ENCODE results near the gene ERG. TPM values are rescaled to one million over a fixed set of nuclear protein-coding genes. Genes with fewer than 3 reads are reported as not detected.

The ERG gene
- total RNA-seq, 6 experiments from 2014 or later = 3.1 to 6.4 (median 5.2) TPM

DNA sequence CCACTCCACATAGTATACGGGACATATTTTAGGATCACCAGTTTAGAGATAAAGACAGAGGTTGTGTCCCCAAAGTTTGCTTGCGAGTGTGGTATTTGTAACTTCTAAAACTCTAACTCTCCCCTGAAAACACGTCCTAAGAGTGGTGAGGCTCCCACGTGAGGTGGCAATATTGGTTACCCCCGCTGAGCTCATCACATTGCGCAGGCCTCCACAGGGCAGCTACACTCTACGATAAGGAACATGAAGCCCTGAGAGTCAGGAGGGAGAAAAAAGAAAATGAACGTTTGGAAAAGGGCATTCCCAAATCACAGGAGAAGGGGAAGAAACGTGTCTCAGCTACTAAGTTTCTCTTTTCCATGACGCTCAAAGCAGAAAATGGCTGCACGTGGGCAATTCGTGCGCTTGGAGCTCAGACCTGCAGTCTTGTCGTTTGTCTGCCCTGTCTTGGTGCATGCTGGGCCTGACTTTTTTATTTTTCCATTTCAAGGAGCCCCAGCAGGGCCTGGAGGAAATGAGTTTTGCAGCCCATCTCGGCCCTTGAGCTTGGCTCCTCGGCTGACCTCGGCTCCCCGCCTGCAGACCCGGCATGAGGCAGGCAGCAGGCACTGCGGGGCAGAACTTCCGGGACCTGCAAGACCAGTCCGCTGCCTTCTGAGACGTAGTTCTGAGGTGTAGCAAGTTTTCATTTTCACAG, 25.7 kb downstream of the ERG start:
- intact Hi-C loops (cut with DNase I) = no loop called here
- 44% methylated on average over 19 of the region's 23 CpGs for WGBS (ENCODE audit: insufficient coverage, low coverage, low lambda C conversion rate, missing lambda C conversion rate)

DNA sequence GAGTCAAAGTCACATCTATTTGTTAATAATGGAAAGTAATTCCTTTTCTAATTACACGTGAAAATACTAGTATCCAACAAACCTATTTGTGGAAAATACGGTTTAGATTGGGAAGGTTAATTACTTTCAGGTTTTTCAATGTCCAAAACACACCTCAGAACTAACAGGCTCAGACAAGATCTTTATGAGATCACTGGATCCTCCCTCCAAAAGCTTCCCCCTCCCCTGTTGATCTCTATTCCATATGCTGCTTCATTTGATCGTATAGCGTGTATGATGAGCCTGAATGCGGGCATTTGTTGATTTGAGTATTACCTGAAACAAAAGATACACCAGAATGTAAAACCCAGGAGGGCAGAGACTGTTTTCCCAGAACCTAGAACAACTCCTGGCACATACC, 26.5 kb downstream of the ERG start:
- no peak overlapping the region for H3K4me3 ChIP-seq
- DNase-seq (no peak), ATAC-seq (no peak)
- WGBS (ENCODE audit: insufficient coverage, low coverage, low lambda C conversion rate, missing lambda C conversion rate) = 59% methylated on average over 5 of the region's 5 CpGs
- no peak overlapping the region for H3K27ac ChIP-seq
- H3K27me3 ChIP-seq = no peaks in the 10 kb centered on the region
- TF ChIP-seq, protein P1, sequence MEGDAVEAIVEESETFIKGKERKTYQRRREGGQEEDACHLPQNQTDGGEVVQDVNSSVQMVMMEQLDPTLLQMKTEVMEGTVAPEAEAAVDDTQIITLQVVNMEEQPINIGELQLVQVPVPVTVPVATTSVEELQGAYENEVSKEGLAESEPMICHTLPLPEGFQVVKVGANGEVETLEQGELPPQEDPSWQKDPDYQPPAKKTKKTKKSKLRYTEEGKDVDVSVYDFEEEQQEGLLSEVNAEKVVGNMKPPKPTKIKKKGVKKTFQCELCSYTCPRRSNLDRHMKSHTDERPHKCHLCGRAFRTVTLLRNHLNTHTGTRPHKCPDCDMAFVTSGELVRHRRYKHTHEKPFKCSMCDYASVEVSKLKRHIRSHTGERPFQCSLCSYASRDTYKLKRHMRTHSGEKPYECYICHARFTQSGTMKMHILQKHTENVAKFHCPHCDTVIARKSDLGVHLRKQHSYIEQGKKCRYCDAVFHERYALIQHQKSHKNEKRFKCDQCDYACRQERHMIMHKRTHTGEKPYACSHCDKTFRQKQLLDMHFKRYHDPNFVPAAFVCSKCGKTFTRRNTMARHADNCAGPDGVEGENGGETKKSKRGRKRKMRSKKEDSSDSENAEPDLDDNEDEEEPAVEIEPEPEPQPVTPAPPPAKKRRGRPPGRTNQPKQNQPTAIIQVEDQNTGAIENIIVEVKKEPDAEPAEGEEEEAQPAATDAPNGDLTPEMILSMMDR (IDR thresholded peaks at IDR 0.05) = no peak
- no peak for TF ChIP-seq POLR2A (IDR thresholded peaks at IDR 0.05)
- intact Hi-C loops (cut with DNase I) = no loop called here
- H3K4me1 ChIP-seq = no peaks in the 10 kb centered on the region
- H3K36me3 ChIP-seq = no peaks in the 10 kb centered on the region
- no peaks in the 10 kb centered on the region for H3K9me3 ChIP-seq

More for the DNA sequence above, 25.7 kb downstream of the ERG start:
- H3K4me3 ChIP-seq = no peak overlapping the region
- H3K9me3 ChIP-seq = no peaks in the 10 kb centered on the region
- H3K4me1 ChIP-seq = no peaks in the 10 kb centered on the region
- no peaks in the 10 kb centered on the region for H3K27me3 ChIP-seq
- TF ChIP-seq POLR2A (IDR thresholded peaks at IDR 0.05) = no peak
- TF ChIP-seq, protein P1 (IDR thresholded peaks at IDR 0.05) = no peak
- DNase-seq = no peak
- ATAC-seq = peak in 3 of 4 donors; percentile 21 to 43 (median 23)
- no peak overlapping the region for H3K27ac ChIP-seq
- H3K36me3 ChIP-seq = no peaks in the 10 kb centered on the region

DNA sequence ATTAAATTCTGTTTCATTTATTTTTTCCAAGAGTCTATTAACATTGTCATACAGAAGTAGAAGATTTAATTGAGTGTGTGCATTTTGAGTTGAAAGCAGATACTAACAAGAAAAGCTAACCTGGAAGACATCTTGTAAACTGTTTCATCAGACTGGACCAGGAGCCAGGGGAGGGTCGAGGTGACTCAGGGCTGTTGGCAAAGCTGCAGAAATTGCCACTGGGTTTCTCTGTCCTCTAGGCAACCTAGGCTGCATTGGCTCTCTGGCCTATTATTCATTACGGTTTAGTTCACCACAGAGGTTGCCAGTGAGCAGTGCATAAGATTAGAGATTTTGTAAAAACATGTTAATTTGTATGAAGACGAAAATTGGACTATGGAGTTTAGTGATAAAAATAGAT, 27.5 kb downstream of the ERG start:
- Histone ChIP-seq H3K27ac (no peak overlapping the region), H3K4me3 (no peak overlapping the region), H3K4me1 (no peaks in the 10 kb centered on the region), H3K27me3 (no peaks in the 10 kb centered on the region), H3K9me3 (no peaks in the 10 kb centered on the region), H3K36me3 (no peaks in the 10 kb centered on the region)
- no peak for TF ChIP-seq POLR2A (IDR thresholded peaks at IDR 0.05)
- TF ChIP-seq, protein P1 (IDR thresholded peaks at IDR 0.05) = no peak
- no peak for ATAC-seq
- intact Hi-C loops (cut with DNase I) = no loop called here
- WGBS (ENCODE audit: insufficient coverage, low coverage, low lambda C conversion rate, missing lambda C conversion rate) = 52% methylated on average over 3 of the region's 3 CpGs
- no peak for DNase-seq

DNA sequence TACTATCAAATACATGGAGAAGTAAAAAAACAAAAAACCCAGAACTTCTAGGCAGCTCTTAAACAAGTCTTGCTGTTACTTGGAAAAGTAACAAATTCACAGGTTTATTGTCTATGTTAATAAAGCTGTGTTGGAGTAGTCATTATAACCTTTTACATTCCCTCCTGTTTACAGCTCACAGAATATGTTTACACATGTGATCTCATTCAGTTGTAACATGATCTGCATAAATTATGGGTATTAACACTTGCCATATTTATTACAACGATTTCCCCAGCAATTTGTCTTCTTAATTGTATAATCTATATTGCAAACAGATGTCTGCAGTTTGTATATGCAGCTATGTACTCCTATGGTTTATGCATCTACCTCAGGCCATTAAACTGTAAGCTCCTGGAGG, 28.6 kb downstream of the ERG start:
- H3K27me3 ChIP-seq = no peaks in the 10 kb centered on the region
- WGBS (ENCODE audit: insufficient coverage, low coverage, low lambda C conversion rate, missing lambda C conversion rate) = 41% methylated on average over 1 of the region's 1 CpG
- no peak for ATAC-seq
- no peak for TF ChIP-seq POLR2A (IDR thresholded peaks at IDR 0.05)
- TF ChIP-seq, protein P1 (IDR thresholded peaks at IDR 0.05) = no peak
- H3K4me1 ChIP-seq = no peaks in the 10 kb centered on the region
- H3K36me3 ChIP-seq = no peaks in the 10 kb centered on the region
- no peak overlapping the region for H3K4me3 ChIP-seq
- intact Hi-C loops (cut with DNase I) = no loop called here
- H3K9me3 ChIP-seq = no peaks in the 10 kb centered on the region
- no peak for DNase-seq
- no peak overlapping the region for H3K27ac ChIP-seq
